ENCODE measurements around the gene RAI1.

Gene RAI1

DNA sequence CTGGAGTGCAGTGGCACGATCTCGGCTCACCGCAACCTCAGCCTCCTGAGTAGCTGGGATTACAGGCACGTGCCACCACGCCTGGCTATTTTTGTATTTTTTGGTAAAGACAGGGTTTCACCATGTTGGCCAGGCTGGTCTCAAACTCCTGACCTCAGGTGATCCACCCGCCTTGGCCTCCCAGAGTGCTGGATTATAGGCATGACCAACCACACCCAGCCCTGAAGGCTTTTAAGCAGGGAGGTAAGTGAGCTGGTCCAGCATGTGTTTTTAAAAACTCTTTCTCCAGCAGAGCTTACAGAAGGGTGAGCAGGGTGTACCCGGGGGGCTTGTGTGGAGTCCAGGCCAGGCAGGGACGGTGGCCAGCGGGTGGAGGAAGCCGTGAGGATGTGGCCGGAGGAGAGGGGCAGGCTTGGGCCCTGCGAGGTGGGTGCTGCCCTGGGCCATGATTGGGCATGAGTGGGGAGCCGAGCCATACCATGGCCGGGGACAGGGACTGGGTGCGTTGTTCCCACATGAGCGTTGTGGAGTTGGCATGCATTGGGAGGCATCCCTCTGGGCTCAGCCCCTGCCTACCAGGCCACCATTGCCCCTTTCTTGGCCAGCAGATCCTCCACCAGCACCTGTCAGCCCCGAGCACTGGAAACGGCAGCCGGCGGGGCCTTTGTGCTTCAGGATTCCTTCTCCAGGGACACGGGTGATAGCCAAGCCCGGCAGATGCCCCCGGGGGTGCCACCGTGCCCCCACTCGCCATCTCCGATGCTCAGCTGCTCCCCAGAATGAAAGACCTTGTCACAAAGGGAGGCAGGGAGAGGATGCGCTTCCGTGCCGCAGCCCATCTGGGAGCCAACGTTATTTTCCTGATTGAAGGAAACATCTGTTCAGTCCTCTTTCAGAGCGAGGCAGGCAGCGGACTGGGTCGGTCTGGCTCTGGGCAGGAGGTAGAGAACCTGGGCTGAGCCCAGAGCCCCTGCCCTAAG is 64.5 kb downstream of the RAI1 start:
- DNase-seq (ENCODE audit: extremely low read depth in 1 of 2, low read depth in 1 of 2), result no peak

DNA sequence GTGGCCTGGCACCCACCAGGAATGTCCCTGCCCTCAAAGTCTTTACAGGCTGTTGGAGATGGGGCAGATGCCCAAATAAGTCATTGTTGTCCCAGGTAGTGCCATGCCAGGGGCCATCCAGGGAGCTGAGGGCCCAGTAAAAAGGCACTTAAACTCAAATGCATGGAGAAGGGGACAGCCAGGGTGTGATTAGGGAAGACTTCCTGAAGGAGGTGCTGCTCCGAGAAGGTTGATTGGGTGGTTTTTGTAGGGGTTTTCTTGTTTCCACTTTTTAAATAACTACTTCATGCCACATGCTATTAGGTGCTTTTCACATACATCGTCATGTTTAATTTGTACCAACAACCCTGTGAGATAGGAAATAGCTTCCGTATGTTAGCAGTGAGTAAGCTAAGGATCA is 66.9 kb downstream of the RAI1 start:
- no peak for DNase-seq (ENCODE audit: extremely low read depth in 1 of 2, low read depth in 1 of 2)

DNA sequence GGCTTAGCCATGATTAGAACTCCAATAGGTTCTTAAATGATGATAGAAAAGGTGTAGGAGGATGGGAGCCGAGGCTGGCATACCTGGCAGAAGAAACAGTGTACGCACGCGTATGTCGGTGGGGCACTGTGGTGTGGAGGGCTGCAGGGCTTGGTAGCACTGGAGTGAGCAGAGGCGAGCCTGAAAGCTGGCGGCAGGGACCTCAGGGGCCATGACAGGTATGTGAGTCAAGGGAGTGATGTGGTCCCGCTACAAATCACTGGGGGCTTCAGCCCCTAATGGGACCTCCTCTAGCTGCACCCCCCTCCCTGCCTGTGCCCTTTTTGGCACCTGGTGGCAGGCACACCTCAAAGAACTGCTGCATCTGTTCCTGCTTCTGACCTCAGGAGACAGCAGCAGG is 67.3 kb downstream of the RAI1 start:
- DNase-seq (ENCODE audit: extremely low read depth in 1 of 2, low read depth in 1 of 2), result no peak

DNA sequence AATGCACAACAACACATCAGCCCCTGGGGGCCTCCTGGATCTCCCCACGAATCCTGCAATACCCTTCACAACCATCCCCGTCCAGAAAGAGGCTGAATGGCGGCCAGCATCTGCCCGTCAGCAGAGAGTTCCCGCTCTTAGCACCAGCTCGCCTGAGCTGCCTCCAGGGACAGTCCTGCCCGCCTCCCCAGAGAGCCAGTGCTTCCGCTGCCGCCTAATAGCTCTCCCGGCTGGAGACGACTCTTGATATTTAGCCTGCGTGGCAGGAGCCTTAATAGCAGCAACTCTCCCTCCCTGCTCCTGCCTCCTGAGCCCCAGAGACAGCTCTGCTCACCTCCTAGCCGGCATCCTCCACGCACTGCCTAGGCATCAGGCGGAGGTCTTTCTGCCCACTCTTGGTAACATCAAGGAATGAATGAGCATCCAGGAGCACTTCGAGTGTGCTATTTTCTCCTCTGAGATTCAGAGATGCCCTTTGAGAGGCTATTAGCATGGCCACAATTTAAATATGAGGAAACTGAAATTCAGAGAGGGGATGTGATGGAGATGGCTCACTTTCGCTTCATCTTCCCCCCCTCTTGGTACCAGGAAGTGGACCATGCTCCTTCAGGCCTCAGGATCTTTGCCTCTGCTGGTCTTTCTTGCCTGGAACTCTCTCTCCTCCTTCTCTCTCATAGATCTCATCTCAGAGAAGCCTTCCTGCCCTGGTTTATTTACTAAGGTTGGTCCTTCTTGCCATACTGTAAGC is 67.9 kb downstream of the RAI1 start:
- no peak for DNase-seq (ENCODE audit: extremely low read depth in 1 of 2, low read depth in 1 of 2)

DNA sequence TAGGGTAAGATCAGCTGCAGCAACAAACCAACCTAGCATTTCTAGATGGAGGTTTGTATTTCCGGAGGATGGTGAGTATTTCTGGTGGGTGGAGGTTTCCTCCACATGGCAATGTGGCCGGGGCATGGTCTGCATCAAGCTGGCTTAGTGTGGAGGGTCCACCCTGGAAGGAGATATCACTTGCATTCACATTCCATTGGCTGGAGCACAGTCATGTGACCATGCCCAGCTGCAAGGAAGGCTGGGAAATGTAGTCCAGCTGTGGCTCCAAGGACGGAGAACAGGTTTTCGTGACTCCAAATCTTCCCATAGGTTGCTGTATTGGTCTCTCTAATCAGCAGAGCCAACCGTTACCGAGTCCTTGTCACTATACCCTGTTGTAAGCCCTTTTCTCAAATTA is 68.7 kb downstream of the RAI1 start:
- DNase-seq (ENCODE audit: extremely low read depth in 1 of 2, low read depth in 1 of 2), result peak in 1 of 2 donors; percentile 37

DNA sequence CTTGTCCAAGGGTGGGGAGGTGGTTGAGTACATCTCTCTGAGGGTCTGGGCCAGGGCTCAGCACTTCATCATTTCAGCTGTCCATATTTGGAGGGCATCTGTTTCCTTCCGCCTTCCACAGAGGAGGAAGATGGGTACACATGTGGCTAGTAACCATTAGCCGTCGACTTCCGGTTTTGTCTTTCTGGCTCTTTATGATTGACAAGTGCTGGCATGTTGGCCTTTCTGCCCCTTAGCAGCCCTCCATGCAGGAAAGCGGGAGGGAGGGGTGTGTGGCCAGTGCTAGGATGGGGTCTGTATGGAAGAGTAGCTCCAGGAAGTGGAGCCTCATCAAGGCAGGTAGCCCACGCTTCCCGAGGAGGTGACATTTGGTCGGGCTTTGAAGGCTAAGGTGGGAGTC is 69.6 kb downstream of the RAI1 start:
- DNase-seq (ENCODE audit: extremely low read depth in 1 of 2, low read depth in 1 of 2), result peak in 1 of 2 donors; percentile 50

DNA sequence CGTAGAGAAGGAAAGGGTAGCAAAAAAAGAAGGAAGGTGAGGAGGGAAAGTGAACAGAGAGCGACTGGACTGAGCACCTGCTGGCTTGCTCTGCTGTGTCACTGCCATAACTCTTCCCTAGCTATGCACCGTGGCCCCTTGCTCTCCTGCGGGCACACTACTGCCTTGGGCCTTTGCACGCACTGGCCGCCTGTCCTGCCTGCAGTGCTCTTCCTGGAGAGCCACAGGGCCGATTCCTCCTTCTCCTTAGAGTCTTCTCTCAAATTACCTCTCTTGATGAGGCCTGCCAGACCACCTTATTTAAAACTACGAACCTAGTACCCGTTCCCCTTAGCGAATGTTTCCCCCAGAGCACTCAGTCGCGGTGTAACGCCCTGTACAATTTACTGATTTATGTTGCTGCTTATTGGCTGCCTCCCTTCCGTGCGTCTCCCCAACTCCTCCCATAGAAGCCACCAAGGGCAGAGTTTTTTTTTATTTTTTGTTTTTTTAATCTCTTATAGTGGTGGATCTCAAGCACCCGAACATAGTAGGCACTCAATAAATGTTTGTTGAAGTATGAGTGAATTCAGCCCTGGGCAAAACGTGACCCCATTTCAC is 70.3 kb downstream of the RAI1 start:
- no peak for DNase-seq (ENCODE audit: extremely low read depth in 1 of 2, low read depth in 1 of 2)

DNA sequence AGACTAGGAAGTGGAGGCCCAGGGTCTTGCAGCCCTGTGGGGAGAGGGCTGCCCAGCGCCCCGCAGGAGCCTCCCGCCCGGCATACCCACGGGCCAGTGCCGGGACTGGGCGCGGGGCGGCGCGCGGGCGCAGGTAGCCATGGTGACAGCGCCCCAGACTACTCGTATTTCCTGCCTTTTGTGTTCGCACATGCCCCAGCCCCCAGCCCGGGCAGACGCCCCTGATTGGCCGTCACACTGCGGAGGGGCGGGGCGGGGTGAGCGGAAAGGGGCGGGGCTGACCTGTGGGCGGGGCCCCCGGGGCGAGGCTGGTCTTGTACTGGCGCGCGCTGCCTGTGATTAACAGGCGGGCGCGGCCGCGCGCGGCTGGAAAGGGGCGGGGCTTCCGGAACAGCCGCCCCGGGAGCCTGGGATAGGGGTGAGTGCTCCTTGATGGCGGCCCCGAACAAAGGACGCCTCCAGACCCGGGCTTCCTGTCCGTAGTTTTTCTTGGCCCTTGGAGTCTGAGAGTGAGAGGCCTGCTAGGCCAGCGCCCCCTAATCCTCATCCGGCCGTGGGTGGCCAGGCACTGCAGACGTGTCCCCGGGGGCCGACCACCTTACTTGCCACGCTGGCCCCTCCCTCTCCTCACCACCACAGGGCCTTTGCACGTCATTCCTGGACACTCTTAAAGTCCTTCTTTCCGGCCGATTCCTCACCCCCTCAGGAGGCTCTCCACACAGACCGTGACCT is 71.0 kb downstream of the RAI1 start:
- peak; percentile 95 to 97 for DNase-seq (ENCODE audit: extremely low read depth in 1 of 2, low read depth in 1 of 2)

DNA sequence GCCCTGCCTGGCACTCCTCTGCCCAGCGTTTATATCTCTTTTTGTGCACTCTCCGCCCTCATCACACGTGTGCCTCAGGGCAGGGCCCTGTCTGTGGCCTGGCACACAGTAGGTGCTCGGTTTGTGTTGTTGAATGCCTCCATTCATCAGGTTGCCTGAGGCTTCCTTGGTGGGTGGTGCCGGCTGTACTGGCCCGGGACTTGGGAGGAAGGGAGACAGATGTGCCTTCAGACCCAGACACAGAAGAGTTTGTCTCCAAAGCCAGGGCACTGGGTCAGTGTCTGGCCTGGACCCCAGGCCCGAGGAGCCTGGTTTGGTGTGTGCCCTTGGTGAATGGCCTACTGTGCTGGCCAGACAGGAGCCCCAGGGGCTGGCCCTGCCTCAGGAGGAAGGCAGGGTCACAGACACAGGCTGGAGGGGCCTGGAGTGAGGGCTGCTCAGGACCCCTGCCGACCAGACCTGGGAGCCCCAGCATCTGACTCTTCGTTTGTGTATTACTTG is 71.6 kb downstream of the RAI1 start:
- DNase-seq (ENCODE audit: extremely low read depth in 1 of 2, low read depth in 1 of 2), result no peak

DNA sequence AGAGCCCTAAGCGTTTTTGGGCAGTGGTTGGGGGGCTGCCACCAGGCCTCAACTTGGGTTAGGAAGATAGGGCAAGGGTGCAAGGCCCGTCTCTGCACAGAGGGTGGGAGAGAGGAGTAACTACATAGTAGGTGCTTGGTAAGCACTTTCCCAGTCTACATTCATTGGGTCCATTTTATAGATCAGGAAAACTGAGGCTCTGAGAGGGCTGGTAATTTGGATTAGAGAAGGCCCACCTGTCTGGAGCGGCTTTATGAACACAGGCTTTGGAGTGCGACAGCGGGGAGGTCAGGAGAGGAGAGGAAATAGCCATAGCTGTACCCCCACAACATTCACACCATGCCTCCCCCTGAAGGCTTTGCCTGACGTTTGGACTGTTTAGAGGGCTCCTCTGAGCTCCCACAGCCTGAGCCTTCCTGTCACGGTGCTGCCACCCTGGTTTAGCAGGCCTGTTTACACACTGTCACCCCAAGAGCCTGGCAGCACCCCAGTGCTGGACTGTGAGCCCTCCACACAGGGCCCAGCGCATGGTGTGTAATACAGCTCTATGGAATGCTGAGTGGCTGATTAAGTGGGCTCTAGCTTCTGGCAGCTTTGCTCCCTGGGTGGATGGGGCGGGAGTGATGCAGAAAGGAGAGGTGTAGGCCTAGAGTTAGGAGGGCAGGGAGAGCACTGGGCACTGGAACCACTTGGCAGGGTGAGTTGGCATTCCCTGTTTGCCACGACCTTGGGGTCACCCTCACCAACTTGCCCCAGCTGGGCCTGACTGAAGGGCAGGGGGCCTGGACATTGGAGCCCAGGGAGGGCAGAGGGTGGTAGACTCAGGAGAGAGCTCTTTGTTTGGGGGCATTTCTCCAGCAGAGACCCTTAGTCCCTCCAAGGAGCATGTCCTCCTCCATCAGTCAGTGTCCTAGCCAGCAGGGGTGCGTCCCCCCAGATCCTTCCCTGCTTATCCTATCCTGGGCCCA is 73.7 kb downstream of the RAI1 start:
- DNase-seq (ENCODE audit: extremely low read depth in 1 of 2, low read depth in 1 of 2), result no peak

DNA sequence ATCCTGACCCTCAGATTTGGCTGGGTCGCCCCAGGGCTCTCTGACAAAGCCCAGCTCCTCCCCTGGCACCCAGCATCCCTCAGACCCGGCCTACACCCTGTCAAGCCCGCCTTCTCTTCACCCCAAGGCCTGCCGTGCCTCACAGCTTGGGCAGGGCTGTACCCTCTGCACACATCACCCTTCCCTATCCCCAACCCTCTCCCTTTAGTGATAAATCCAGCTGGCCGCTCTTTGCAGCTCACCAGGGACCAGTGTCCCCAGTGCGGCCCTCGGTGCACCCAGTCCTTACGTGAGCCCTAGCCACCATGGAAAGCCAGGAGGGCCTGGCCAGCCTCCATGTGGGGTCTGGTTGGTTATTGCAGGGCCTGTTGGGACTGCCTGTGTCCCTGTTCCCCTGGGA is 74.5 kb downstream of the RAI1 start:
- DNase-seq (ENCODE audit: extremely low read depth in 1 of 2, low read depth in 1 of 2), result no peak

DNA sequence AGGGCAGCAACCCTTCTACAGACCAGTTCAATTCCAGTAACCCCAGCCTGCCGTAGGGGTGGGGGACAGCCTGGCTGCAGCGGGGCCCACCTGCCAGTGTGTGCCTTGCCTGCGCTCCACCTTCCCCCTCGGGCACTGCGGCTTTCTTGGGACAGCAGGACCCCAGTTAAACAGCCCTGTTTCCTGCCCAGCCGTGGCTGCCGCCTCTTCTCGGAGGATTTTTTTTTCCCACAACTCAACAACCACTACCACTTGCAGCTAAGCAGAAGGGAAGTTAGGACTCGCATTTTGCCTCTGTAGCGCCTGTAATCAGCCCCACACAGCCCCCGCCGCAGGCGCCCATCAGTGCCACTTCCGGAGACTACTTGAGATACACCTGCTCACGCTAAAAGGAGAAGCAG is 76.1 kb downstream of the RAI1 start:
- DNase-seq (ENCODE audit: extremely low read depth in 1 of 2, low read depth in 1 of 2), result no peak

DNA sequence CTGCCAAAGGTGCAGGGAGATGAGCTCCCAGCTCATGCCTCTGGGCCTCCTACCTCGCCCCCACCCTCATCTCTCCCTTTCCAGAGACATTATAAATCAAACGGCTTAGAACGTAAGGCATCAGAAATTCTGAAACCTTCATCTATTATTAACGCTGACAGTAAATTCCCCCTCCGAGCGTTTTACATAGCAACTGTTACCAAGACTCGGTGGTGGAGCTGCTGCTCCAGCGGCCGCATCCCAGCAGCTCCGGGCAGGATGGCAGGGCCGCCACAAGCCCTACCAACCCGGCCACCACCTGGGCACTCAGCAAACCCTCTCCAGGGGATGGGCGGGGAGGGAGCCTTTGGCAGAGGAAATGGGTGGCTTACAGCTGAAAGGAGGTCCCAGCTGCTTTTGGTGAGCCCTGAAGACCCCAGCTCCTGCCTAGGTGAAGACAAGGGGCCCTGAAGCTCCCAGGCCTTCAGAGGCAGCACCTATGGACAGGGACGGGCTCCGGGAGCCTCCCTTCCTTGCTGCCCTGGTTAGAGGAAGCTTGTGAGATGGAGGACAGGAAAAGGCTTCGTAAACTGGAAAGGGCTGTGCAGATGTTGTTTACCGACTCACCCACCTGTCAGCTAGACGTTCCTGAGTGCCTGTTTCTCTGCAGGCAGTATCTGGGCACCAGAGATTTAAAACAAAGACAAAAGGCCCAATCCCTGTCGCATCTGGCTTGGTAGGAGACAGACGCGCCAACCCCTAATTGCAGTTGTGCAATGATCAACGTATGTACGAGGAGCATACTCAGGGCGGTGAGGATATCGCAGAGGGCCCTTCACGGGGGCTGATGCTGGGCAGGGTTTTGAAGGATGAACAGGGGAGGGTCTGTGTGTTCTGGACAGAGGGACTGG is 76.9 kb downstream of the RAI1 start:
- no peak for DNase-seq (ENCODE audit: extremely low read depth in 1 of 2, low read depth in 1 of 2)

DNA sequence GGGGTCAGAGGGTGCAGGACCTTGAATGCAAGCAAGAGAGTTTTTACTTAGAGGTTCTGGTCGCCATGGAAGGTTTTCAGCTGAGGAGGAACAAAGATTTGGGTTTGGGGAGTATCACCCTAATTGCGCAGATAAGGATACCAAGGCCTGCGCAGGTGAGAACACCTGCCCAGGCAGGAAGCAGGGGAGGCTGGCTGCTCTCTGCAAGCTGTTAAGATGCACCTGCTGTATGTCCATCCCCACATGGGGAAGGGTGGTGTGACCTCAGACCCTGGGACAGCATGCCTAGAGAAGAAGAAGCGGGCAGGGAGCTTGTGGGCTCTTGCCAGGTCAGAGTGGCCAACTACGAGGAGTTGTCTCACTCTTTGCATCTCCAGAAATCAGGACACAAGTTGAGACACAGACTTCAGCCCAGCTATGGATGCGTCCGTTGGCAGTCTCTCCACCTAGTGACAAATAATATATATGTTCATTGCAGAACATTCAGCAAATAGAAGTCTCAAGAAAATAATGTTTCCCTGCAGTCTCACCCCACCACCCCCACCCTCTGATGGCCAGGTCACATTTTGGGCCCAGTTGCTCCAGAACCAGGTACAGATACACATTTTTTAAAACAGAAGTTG is 77.8 kb downstream of the RAI1 start:
- no peak for DNase-seq (ENCODE audit: extremely low read depth in 1 of 2, low read depth in 1 of 2)

DNA sequence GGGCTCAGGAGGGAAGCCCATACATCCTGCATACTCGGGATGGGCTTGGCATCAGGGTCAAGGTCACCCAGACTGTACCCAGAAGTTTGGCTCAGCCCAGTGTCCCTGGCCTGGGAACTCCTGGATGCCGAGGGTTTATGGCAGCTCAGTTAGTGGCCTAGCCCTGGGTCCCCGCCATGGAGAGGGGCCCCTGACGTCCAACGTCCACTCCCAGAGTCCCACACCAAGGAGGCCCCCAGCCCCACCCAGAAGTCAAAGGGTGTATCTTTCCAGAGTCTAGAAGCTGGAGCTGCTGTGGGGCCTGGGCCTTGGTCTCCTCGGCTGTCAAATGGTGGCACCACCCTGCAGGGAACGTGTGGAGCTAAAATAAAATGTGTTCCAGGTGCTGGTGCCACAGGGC is 79.1 kb downstream of the RAI1 start:
- DNase-seq (ENCODE audit: extremely low read depth in 1 of 2, low read depth in 1 of 2), result no peak

DNA sequence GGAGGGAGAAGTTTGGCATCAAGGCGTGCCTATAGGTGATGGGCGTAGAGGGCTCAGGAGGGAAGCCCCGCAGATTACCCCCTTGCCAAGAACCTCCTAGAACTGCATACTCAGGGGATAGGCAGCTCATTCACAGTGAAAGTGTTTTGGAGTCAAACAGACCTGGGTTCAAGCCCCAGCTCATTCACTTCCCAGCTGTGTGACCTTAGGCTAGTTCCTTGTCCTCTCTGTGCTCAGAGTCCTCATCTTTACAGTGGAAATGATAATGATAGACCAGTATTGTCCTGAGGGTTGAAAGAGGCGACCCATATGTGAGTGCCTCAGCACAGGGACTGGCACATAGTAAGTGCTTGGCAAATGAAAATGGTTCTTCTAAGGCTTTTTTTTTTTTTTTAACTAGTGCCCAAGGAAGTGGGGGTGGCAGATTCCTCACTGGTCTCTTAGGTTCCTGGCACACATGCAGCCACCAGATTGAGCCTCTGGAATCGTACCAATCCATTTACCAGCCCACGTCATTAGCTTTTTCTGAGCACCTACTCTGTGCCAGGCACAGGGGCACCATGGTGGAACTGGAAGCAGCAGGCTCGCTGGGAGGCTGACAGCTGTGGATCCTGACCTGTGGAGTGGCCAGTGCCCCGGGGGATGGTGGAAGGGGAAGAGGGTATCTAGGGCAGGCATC is 79.8 kb downstream of the RAI1 start:
- no peak for DNase-seq (ENCODE audit: extremely low read depth in 1 of 2, low read depth in 1 of 2)

DNA sequence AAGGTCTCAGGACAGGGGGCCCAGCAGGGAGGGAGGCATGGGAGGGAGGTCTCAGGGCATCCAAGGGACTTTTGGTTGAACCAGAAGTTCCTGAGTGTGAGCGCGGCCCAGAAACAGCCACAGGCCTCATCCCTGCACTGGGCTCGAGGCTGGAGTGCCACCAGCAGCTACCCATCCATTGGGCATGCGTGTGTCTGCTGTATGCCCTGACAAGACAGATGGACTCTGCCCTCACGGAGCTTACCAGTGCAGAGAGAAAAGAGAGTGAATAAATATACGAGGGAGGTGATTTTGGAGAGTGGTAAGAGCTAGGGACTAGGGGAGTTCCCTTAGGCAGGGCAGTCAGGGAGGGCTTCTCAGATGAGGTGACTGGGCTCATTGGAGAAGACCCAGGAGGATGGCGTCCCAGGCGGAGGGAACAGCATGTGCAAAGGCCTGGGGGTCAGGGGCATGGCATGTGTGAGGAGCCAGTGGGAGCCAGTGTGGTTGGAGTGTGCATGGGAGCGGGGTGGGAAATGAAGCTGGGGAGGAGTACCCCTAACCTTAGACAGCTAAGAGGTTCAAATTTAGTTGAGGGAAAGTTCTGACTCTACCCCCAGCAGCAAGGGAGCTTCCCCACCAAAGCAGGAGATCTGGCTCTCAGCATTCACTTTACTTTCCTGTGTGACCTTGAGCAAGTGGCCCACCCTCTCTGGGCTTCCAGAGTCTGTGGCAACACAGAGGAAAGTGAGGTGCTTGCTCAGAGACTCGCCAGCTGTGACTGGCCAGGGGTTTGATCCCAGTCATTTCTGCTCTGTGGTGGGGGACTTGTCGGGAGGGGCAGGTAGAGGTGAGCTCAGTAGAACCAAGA is 80.9 kb downstream of the RAI1 start:
- no peak for DNase-seq (ENCODE audit: extremely low read depth in 1 of 2, low read depth in 1 of 2)

All from stimulated activated CD8-positive, alpha-beta memory T cell treated with anti-CD3 and anti-CD28 coated beads, Interleukin-7, amount 100 ng/mL, for 48 hours (primary cell).